Suppressor macrophage treated with lipopolysaccharide for 4 hours (primary cell): Measurements from ENCODE around the gene XYLT1.

Experiments
- DNase-seq: peaks from one replicate; pipeline ENCODE4 v3.0.0-alpha.2; 2020

Gene XYLT1

DNA sequence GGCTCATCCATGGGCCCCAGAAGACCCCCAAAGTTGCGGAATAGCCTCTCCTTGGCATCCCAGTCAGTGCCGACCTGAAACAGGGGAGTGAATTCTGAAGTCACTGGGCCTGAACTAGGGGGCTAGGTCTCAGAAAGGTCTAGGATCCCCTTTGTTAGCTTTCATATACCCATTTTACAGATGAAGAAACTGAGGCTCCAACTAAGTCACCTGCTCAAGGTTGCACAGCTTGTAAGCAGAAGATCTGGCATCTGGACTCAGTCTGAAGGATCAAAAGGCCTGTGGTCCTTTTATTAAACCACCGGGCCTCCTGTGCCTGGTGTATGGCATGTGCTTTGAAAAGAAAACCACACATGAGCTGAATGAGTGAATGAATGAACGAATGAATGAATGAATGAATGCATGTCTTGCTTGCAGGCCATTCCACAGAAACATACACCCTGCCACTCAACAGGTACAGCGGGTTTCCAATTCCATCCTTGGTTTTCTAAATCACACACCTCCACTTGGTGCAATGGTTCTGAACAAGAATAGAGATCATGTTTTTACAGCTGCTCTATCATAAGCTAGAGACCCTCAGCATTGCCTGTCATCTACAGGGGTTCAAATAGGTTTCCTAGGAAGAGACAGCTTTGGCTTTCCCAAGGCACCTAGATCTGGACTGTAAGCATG lies 352.7 kb downstream of the XYLT1 start:
- no peak for DNase-seq

DNA sequence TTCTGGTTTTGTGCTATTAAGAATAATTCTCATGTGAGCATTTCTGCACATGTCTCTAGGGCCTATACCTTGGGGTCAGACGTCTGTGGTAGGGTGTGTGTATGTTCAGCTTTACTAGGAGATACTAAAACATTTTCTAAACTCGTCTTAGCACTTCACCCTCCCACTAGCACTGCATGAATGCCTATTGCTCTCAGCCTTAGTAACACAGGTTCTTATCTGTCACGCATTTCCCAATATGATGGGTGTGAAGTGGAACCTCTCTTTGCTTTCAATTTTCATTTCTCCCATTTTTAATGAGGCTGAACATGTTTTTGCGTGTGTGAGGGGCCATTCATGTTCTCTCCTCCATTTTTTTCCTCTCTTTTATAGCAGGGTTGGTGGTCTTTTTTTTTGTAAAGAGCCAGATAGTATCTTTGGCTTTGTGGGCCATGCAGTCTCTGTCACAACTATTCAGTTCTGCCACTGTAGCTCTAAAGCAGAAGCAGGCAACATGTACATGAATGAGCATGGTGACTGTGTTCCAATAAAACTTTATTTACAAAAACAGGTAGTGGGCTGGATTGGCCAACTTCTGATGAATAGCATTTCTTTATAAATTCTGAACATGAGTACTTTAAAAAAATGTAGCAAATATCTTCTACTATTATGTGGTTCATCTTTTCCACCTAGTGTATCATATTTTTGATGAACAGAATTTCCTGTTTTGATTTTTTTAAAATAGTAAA lies 354.0 kb downstream of the XYLT1 start:
- DNase-seq = no peak

DNA sequence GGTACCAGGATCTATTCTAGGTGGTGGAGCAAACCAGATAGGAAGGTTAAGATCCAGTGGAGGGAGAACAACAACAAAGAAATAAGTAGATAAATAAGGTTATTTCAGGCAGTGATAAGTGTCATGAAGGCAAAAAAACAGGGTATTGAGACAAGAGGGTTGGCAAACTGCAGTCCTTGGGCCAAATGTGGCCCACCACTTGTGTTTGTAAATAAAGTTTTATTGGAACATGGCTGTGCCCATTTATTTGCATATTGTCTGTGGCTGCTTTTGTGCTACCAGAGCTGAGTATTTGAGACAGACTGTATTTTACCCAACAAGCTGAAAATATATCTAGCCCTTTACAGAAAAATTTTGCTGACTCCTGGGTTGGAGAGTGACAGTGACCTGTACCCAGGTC lies 361.3 kb downstream of the XYLT1 start:
- no peak for DNase-seq

DNA sequence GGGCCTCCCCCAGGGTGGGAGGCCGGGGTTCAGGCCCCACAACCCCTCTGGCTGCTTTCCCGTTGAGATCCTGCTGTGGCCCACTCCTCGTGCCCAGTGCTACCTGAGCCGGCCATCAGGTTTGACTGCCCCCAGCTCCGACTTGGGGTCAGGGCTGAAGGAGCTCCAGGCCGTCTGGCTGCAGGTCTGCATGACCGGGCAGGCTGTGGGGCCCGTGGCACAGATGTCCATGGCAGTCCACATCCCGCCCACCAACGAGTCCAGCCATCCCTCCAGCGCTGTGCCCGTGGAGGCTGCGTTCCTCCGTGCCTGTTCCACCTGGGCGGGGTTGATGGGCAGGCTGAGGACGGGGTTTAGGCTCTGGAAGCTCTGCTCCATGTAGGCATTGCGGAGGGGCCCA lies 362.2 kb downstream of the XYLT1 start:
- no peak for DNase-seq

DNA sequence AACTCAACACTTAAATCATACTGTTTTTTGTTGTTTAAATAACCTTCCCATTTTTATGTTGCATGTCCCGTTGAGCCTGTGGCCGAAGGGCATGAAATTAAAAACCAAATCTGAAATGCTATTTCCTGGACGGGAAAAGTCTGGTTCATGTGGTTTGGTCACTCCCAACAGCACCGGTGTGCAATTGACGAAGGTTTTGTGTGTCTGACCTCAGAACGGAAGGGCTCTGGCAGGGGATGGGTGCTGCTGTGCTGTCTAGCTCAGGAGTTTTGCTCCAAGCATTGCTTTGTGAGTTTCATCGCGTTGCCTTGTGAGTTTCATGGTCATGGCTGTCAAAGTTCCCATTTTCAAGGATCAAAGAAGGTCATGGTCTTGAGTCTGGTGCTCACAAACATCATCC lies 363.3 kb downstream of the XYLT1 start:
- no peak for DNase-seq

DNA sequence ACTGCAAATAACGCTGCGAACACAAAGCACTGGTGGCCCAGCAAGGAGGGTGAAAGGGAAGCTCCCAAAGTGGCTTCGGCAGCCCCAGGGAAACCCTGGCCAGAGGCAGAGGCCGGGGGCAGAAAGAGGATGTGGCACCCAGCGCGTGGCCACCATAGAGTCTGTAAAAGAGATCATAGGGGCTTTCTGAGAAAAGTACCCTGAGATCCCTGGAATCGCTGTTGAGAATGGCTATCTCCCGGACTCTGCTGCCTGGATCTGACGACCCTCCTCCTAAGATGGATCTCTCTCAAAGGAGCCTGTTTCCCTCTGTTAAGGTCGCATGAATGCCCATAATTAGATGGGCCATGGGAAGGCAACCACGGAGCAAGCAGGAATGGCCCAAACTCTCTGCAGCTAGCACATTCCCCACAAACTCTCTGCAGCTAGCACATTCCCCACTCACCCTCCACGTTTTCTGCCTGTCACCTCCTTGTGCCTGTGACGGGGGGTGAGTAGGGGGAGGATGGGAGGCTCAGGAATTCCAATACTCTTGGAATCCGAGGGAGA lies 364.4 kb downstream of the XYLT1 start:
- peak; percentile 15 for DNase-seq

DNA sequence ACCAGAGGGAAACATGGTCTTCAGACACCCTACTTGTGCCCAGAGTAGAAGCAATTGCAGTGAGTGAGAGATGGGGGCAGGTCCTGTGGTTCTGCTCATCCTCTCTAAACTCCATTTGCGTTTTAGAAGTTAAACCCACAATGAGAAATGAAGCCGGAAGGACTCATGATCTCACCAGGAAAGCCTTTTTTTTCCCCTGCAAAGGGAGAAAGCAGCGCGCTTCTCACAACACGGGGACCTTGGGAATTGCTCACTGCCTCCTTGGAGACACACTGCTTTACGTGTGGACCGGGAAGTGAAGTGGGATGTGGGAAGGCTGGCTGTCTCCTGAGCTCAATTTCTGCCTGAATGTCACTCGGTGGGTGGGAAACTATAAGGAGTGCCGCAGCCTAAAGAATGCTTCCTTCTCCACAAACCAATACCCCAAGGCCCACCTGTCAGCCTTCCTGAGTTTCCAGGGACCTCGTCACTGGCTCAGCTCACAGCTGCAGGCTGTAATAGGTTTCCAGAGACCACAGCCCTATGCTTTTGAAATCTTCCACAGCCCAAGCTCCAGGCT lies 365.4 kb downstream of the XYLT1 start:
- DNase-seq = no peak

DNA sequence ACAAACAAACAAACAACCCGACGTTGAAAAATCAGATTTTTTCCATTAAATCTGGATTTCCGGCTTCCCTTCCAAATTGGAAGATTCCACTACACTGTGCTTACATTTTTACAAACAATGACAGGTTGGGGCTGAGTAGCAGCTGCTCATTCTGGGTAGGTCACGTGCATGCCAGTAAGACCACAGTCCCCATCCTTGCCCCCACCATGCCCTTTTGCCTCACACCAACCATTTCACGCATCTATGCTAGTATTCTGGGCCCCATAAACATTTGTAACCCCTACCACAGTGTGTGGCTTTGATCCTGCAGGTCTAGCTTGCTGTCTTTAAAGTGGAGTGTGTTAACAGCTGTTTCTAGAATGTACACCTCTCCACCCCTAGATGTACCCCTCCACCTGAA lies 366.1 kb downstream of the XYLT1 start:
- DNase-seq = no peak

DNA sequence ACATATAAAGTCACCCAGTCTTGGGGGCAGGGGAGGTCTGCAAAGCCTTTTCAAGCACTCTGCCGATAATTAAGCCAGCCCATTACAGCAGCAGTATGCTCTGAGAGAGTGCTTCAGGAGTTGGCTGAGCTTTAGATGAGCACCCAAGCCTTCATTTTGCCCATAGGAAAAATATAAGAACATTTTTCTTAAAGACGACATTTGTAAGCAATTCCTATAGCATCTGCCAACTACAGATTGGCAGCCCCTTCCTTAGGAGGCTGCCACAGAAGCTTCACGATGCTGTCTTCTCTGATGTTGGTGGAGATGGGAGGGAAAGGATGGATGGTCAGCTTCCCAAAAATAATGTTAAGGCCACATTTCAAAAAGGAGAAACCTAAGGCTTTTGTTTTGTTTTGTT lies 367.5 kb downstream of the XYLT1 start:
- DNase-seq = no peak

DNA sequence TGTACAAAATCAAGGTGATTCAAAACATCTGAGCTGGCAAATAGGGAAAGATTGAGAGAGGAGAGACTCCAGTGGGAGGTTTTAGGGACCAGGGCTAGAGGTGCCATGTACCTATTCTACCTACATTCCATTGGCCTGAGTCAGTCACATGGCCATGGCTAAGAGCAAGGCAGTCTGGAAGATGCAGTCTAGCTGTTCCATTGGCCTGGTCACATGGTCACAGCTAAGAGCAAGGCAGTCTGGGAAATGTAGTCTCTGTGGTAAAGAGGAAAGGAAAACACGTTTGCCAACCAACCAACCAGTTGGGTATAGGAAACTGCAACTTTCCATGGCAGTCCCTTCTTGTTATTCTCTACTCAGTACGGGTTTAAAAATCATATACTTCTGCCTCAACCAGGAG lies 369.1 kb downstream of the XYLT1 start:
- no peak for DNase-seq

DNA sequence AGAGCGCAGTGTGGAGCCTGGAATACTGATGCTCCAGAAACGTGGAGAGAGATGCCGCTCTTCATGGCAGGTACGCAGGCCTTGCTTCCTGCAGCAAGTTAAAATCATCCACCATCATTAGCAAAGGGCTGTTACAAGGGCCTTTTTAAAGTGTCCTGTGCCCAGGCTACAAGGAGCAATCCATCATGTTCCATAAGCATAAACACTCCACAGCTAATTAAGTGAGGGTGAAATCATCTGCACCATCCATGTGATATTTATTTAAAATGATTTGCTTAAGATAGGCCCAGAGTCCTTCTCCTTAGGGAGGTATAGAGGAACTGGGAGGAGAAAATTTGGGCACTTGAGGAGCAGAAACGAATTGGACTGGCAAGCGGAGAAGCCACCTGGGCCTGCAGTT lies 372.1 kb downstream of the XYLT1 start:
- DNase-seq = no peak

DNA sequence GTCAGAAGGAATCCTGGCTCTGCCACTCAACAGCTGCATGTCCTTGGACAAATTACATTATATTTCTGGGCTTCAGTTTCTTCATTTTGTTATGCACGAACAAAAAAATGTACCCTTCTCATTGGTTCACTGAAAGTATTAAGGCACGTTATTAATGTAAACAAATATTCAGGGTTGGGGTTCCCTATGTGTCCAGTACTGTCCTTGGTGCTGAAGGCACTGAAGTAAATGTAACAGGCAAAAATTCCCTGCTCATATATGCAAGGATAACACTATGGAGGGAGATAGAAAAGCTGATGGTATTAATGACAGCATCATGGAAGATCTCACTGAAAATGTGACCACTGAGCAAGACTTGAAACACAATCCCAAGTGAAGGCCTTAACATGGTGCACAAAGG lies 386.6 kb downstream of the XYLT1 start:
- no peak for DNase-seq

DNA sequence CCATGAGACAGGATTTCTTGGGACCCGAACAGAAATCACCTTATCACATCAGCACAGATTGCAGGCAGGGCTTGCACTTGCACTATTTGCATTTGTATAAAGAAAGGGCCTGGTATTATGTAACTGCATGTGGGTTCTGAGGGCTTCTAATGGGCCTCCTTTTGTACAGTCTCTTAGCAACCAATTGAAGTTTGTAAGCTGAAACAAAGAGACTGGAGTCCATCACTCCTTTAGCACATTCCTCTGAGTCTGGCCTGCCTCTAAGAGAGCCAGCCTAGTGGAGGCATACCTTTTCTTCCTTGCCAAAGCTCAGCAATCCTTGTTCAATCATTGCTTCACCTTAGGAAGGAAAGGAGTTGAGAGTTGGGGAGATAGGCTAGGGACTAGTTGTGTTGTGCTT lies 387.1 kb downstream of the XYLT1 start:
- no peak for DNase-seq

DNA sequence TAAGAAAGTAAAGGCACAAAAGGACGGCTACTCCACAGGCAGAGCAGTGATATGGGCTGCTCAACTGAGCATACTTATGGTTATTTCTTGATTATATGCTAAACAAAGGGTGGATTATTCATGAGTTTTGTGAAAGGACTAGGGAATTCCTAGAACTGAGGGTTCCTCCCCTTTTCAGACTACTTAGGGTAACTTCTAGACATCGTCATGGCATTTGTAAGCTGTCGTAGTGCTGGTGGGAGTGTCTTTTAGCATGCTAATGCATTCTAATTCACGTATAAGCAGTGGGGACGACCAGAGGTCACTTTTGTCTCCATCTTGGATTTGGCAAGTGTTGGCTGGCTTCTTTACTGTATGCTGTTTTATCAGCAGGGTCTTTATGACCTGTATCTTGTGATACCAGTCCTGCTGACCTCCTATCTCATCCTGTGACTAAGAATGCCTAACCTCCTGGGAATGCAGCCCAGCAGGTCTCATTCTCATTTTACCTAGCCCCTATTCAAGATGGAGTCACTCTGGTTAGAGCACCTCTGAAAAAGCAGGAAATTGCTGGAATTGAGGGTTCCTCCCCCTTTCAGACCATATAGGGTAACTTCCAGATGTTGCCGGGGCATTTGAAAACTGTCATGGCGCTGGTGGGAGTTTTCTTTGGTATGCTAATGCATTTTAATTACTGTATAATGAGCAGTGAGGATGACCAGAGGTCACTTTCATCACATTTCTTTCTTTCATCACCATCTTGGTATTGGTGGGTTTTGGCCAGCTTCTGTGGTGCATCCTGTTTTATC lies 388.5 kb downstream of the XYLT1 start:
- no peak for DNase-seq

DNA sequence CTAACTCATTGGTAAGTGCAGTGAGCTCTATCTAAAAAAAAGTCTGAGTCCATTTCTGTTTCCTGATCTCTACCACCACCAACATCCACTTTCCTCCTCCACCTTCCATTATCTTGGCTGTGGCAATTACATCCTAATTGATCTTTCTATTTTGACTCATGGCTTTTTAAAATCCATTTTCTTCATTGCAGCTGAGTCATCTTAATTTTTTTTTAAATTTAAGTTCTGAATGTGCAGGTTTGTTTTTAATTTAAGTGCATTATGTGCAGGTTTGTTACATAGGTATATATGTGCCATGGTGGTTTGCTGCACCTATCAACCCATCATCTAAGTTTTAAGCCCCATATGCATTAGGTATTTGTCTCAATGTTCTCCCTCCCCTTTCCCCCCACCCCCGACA lies 390.7 kb downstream of the XYLT1 start:
- DNase-seq = no peak

DNA sequence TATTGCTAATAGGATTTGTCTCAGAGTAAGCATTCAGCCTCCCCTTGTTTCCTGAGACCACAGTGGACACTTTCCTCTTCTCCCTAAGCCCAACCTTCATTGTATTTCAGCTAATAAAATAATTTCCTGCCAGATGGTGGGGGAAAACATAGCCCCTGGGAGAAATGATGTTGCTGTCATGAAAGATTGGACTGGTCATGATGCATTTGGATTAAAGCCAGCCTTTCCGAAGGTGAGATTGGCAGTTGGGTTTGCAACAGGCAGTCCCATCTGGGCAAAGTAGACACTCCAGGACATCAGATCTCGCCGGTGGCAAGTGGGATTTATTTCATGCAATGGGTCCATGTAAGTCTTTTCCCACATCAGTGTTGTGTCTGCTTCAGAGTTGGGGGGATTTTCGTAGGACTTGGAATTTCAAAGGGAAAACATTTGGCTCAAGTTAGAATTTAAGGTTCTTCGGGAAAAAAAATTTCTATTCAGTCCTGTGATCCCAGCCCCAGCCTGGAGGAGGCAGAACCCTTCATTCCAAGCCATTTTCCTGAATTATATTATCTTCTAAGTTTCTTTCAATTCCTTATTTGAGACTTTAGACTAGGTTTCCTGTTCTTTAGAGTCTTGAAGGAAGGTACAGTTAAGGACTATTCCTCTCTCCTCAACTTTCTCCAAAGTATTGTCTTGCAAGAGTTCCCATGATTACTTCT lies 391.7 kb downstream of the XYLT1 start:
- DNase-seq = no peak

DNA sequence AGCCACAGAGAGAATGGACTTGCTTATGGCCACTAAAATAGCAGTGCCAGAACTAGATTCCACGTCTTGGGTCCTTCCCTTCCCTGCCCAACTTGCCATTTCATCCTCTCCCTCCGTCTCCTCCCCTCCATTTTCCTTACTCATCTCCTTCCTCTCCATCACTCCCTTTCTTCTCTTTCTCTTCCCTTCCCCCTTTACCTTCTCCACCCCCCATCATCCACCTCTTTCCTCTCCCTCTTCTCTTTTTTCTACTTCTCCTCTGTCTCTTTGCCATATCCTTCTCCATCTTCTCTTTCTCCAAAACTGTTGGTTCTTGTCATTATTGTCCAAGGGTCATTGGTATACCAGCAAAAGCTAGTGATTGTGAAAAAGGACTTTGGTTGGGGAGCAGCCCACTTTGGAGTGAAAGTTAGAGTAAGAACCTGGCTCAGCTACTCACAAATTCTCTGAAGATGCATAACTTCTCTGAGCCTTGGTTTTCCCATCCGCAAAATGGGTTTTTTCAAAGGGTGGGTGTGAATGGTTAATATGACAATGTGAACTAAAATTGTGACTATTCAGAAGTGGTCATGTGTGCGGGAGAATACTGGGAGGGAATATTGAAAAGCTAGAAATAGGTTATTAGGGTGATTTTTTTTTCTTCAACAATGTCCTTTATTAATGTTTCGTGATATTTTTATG lies 393.8 kb downstream of the XYLT1 start:
- no peak for DNase-seq

DNA sequence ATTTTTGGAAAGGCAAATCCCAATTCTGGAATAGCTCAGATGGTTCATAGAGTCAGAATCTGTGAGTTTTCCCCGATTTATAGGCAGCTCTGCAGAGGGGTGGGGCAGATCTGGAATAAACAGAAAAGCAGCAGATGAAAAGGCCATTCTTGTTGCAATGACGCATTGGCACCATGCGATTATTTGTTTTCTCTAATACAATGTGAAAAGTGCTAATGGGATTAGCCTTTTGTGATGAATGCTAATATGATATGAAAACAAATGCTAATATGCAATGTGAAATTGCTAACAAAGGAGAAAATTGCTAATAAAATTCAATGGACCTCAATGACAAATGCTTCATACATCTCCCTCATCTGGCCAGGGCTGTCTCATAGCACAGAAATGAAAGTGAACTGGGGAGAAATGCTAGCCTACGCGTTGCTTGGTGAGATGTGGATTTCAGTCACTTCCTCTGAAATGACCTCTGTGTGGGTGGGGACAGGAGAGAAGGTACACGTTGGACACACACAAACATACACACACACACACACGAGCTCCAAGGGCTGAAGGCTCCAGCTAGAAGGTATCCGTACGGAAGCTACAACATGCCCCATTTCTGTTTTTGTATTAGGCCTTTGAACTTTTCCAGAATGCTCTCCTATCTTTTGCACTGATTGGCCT lies 394.5 kb downstream of the XYLT1 start:
- peak; percentile 37 for DNase-seq

DNA sequence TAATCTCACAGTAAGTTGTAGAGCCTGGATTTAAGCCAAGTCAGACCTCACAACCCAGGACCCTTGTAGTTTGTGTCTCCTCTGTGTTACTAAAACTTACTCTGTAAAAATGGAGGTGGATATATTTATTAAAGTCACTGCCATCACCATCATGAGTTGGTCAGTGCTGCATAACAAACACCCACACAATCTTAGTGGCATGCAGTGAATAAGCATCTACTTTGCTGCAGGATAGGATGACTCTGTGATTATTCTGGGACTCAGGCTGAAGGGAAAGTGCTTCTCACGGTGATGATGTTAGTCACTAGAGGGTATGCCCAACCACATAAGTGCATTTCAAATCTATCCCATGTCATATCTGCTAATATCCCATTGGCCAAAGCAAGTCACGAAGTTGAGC lies 398.7 kb downstream of the XYLT1 start:
- DNase-seq = peak; percentile 79

DNA sequence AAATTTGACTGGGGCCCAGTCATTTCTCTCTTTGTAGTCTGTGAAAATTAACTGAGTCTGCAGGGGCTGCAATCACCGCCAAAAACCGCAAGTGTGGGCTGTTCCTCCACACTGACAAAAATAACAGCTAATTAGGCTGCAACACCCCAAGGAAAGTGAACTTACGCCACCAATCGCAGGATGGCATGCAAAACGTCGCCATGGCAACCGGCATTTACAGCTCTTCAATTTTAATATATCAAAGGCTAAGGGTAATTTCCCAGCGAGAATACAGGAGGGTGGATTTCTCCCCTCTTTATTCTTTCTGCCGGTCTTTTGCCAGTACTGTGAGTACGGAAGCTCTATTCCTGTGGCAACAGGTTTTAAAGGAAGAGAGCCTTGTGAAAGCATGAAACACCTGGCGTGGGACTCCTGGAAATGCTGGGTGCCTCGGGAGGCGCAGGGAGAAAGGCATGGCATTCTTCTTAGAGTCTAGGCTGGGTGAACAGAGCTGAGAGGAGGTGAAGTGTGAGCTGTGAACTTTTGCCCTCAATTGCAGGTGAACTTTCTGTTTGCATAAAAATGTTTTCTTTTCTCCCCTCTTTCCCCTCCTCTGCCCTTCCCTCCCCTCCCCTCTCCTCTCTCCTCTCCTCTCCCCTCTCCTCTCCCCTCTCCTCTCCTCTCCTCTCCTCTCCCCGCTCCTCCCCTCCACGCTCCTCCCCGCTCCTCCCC lies 399.7 kb downstream of the XYLT1 start:
- peak; percentile 78 for DNase-seq

DNA sequence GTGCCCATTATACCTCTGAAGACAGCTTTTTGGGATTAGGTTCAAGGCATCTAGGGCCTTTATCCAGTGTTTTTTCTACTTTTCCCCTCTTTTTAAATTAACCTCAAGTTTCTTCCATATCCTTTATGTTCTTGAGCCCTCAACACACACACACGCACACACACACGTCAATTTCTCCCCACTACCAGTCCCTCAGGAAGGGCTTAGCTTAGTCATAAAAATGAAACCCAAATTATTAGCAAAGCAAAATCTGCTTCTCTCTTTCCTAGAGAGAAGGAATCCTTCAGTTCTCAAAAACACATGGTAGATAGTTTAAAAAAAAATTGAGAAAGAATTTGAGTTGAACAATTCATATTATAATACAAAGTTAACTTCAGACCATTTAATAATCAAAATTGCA lies 401.1 kb downstream of the XYLT1 start:
- DNase-seq = peak; percentile 57
